Endodermal cell (in vitro differentiated cells): ENCODE measurements around the gene ZP4. TPM values are rescaled to one million over a fixed set of nuclear protein-coding genes. Genes with fewer than 3 reads are reported as not detected.

Experiments
- DNase-seq: peaks from one replicate; pipeline ENCODE4 v3.0.0-alpha.2; 2017
- H3K27ac ChIP-seq: 2 replicates; pipeline ENCODE4 v1.5.1; 2013; ENCODE audit warnings: mild to moderate bottlenecking, low read depth, low read length, moderate library complexity
- H3K27me3 ChIP-seq: 2 replicates; pipeline ENCODE4 v1.6.1; 2013; ENCODE audit warnings: mild to moderate bottlenecking, low read length, moderate library complexity; ENCODE audit not compliant: insufficient read depth, control insufficient read depth, poor library complexity, severe bottlenecking
- H3K36me3 ChIP-seq: 2 replicates; pipeline ENCODE4 v1.7.0; 2013; ENCODE audit warnings: mild to moderate bottlenecking, low read length, moderate library complexity; ENCODE audit not compliant: control insufficient read depth, insufficient read depth
- H3K4me1 ChIP-seq: one replicate; pipeline ENCODE4 v1.7.0; 2013; ENCODE audit warnings: low read length; ENCODE audit not compliant: control insufficient read depth, insufficient read depth
- H3K4me3 ChIP-seq: 2 replicates; pipeline ENCODE4 v1.5.1; 2013; ENCODE audit warnings: mild to moderate bottlenecking, low read length, moderate library complexity
- H3K9ac ChIP-seq: 2 replicates; pipeline ENCODE4 v1.6.1; 2013; ENCODE audit warnings: mild to moderate bottlenecking, low read length, moderate library complexity; ENCODE audit not compliant: poor library complexity, severe bottlenecking; ENCODE audit errors: extremely low read depth
- H3K9me3 ChIP-seq: 2 replicates; pipeline ENCODE4 v1.6.1; 2013; ENCODE audit warnings: mild to moderate bottlenecking, low read length, moderate library complexity; ENCODE audit not compliant: control insufficient read depth
- H3K27ac Mint-ChIP-seq: 2 replicates; pipeline ENCODE4 v1.8.0; 2020; ENCODE audit warnings: mixed read lengths
- H3K27me3 Mint-ChIP-seq: 2 replicates; pipeline ENCODE4 v1.8.0; 2021; ENCODE audit warnings: mild to moderate bottlenecking, mixed read lengths; ENCODE audit not compliant: insufficient read depth
- H3K36me3 Mint-ChIP-seq: 2 replicates; pipeline ENCODE4 v1.8.0; 2020; ENCODE audit warnings: low read depth, mixed read lengths
- H3K4me1 Mint-ChIP-seq: 2 replicates; pipeline ENCODE4 v1.8.0; 2020; ENCODE audit warnings: mixed read lengths
- H3K4me3 Mint-ChIP-seq: 2 replicates; pipeline ENCODE4 v1.8.0; 2020; ENCODE audit warnings: mild to moderate bottlenecking, moderate library complexity, mixed read lengths
- H3K9me3 Mint-ChIP-seq: 2 replicates; pipeline ENCODE4 v1.8.0; 2020; ENCODE audit warnings: mild to moderate bottlenecking, mixed read lengths
- CTCF ChIP-seq: fragments of 200-600 bp; sonication (generic); conservative IDR thresholded peaks from 2 replicates; pipeline ENCODE4 v1.5.0; 2021; ENCODE audit warnings: antibody characterized with exemption, mild to moderate bottlenecking
- WGBS, 2 experiments: methylation state at CpG; one replicate each; pipeline versions ENCODE4 v1.1.5 to v1.1.7; 2013; ENCODE audit warnings: missing lambda C conversion rate in 2 of 2, mixed read lengths in 1 of 2; ENCODE audit not compliant: insufficient coverage in 1 of 2, insufficient read length in 1 of 2; 5-methylcytosine and 5-hydroxymethylcytosine counted together
- total RNA-seq, 2 donors: library from RNA; stranded (reverse); fragmentation: NEBNext Ultra II Directional in 1 of 2; extraction: Animal tissue kit (Norgen Biotek cat#: 25700) in 1 of 2; gene quantifications; 2 replicates in 1 of 2; 3 replicates in 1 of 2; pipeline ENCODE4 v1.2.1, GENCODE V29; 2021

ZP4 gene
- total RNA-seq, 2 donors from 2014 or later = not detected

GRCh38 chr1:237834048-237834447 lies 56.7 kb downstream of the ZP4 start:
- H3K27ac ChIP-seq = no peak overlapping the region
- Mint-ChIP-seq H3K36me3 (no peaks in the 10 kb centered on the region), H3K9me3 (no peaks in the 10 kb centered on the region), H3K27ac (no peak overlapping the region), H3K4me3 (no peak overlapping the region), H3K4me1 (no peaks in the 10 kb centered on the region), H3K27me3 (no peaks in the 10 kb centered on the region)
- no peak overlapping the region for H3K9ac ChIP-seq
- H3K9me3 ChIP-seq = no peaks in the 10 kb centered on the region
- no peaks in the 10 kb centered on the region for H3K36me3 ChIP-seq
- no peak overlapping the region for H3K4me3 ChIP-seq
- TF ChIP-seq CTCF = no peak
- H3K27me3 ChIP-seq = no peaks in the 10 kb centered on the region
- no peak for DNase-seq
- no peaks in the 10 kb centered on the region for H3K4me1 ChIP-seq
- 100% methylated on average over 3 of the region's 3 CpGs; no CpG with 5 or more reads in 1 of the 2 experiments for WGBS, 2 experiments

GRCh38 chr1:237832858-237833257 lies 57.9 kb downstream of the ZP4 start:
- H3K9ac ChIP-seq = no peak overlapping the region
- 80 to 83% methylated on average over 2 to 7 of the region's 7 CpGs for WGBS, 2 experiments
- no peaks in the 10 kb centered on the region for H3K9me3 ChIP-seq
- no peak for DNase-seq
- H3K9me3 Mint-ChIP-seq = no peaks in the 10 kb centered on the region
- no peak overlapping the region for H3K27ac Mint-ChIP-seq
- H3K4me3 ChIP-seq = no peak overlapping the region
- H3K27me3 ChIP-seq = no peaks in the 10 kb centered on the region
- H3K36me3 ChIP-seq = no peaks in the 10 kb centered on the region
- no peaks in the 10 kb centered on the region for H3K4me1 Mint-ChIP-seq
- H3K4me1 ChIP-seq = no peaks in the 10 kb centered on the region
- H3K27me3 Mint-ChIP-seq = no peaks in the 10 kb centered on the region
- TF ChIP-seq CTCF = no peak
- H3K27ac ChIP-seq = no peak overlapping the region
- H3K36me3 Mint-ChIP-seq = no peaks in the 10 kb centered on the region
- no peak overlapping the region for H3K4me3 Mint-ChIP-seq
